ENCODE measurements around the gene XYLT1. TPM values are rescaled to one million over a fixed set of nuclear protein-coding genes. Genes with fewer than 3 reads are reported as not detected.
A peak's percentile ranks its signal among the peaks of the same experiment; 100 is the strongest.
"Not testable (repeated sequence)": the region's sequence is repeated elsewhere in the genome, so short reads cannot be mapped to it uniquely, and the experiment has no call there.

Gene XYLT1, protein sequence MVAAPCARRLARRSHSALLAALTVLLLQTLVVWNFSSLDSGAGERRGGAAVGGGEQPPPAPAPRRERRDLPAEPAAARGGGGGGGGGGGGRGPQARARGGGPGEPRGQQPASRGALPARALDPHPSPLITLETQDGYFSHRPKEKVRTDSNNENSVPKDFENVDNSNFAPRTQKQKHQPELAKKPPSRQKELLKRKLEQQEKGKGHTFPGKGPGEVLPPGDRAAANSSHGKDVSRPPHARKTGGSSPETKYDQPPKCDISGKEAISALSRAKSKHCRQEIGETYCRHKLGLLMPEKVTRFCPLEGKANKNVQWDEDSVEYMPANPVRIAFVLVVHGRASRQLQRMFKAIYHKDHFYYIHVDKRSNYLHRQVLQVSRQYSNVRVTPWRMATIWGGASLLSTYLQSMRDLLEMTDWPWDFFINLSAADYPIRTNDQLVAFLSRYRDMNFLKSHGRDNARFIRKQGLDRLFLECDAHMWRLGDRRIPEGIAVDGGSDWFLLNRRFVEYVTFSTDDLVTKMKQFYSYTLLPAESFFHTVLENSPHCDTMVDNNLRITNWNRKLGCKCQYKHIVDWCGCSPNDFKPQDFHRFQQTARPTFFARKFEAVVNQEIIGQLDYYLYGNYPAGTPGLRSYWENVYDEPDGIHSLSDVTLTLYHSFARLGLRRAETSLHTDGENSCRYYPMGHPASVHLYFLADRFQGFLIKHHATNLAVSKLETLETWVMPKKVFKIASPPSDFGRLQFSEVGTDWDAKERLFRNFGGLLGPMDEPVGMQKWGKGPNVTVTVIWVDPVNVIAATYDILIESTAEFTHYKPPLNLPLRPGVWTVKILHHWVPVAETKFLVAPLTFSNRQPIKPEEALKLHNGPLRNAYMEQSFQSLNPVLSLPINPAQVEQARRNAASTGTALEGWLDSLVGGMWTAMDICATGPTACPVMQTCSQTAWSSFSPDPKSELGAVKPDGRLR
- 17.0 TPM for total RNA-seq

- peak; percentile 70 for DNase-seq (ENCODE audit: low spot score)
Observed at GRCh38 chr16:17470908-17471718, at the start of gene XYLT1. XYLT1 (minus strand) TSS chr16:17470960; CDS start chr16:17470796, 164 bp downstream.

- DNase-seq (ENCODE audit: low spot score) = no peak
Observed at GRCh38 chr16:17520111-17520510, 49.4 kb upstream of the XYLT1 start.

GRCh38 chr16:17519101-17519955 is 48.6 kb upstream of the XYLT1 start:
- no peak for DNase-seq (ENCODE audit: low spot score)

DNA sequence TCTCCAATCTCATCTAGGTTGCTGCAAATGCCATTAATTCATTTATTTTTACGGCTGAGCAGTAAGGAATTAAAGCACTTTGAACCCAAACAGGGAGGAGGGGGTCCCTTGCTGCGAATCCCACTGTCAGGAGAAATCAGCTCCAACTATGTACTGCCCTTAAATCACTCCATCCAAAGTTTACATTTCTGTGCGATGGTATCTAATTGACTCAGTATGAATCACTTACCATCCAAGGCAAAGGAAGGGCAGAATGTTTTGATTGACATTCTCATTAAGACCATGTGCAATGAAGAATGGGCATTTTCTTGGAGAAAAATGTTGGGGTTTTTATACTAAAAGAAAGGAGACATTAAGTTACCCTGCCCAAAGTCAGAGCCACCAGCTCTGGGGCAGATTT is 47.7 kb upstream of the XYLT1 start:
- no peak for DNase-seq (ENCODE audit: low spot score)

- no peak for DNase-seq (ENCODE audit: low spot score)
Observed at GRCh38 chr16:17515421-17516210, 44.9 kb upstream of the XYLT1 start.

GRCh38 chr16:17512636-17513220 is 42.0 kb upstream of the XYLT1 start:
- DNase-seq (ENCODE audit: low spot score) = no peak

DNA sequence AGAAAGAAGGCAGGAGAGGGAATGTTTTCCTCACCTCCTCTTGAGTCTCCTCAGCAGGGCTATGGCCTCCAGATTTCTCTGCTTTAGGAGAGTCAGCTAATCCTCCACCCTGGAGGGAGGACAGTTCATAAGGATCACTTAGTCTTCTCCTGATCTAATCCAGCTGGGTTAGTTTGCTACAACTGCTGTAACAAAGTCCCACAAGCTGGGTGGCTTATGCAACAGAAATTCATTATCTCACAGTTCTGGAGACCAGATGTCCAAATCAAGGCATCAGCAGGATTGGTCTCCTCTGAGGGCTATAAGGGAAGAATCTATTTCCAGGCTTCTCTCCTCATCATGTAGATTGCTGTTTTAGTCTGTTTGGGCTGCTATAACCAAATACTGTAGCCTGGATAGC is 40.6 kb upstream of the XYLT1 start:
- DNase-seq (ENCODE audit: low spot score) = no peak

DNA sequence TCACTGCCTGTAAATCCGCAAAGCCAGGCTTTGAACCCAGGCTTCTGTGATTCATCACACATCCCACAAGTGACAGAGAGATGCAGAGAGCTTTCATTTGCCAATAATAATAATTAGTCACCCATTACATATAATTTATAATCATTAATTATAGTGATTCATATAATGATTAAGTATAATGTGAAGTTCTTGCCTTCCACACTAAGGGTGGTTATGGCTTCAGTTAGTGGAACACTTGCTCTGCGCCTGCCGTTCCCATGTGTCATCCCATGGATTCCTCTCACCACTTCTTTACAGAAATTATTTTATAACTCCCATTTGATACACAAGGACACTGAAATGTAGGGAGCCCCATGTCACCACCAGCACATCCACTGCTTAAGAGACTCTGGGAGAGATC is 39.8 kb upstream of the XYLT1 start:
- DNase-seq (ENCODE audit: low spot score) = no peak

- DNase-seq (ENCODE audit: low spot score) = no peak
Observed at GRCh38 chr16:17509194-17509593, 38.4 kb upstream of the XYLT1 start.

- DNase-seq (ENCODE audit: low spot score) = no peak
Observed at GRCh38 chr16:17508303-17508702, 37.5 kb upstream of the XYLT1 start.

GRCh38 chr16:17507516-17507915 is 36.8 kb upstream of the XYLT1 start:
- DNase-seq (ENCODE audit: low spot score) = not testable (repeated sequence)

DNA sequence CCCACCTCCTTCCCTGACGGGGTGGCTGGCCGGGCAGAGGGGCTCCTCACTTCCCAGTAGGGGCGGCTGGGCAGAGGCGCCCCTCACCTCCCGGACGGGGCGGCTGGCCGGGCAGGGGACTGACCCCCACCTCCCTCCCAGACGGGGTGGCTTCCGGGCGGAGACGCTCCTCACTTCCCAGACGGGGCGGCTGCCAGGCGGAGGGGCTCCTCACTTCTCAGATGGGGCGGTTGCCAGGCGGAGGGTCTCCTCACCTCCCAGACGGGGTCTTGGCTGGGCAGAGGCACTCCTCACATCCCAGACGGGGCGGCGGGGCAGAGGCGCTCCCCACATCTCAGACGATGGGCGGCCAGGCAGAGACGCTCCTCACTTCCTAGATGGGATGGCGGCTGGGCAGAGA is 35.1 kb upstream of the XYLT1 start:
- DNase-seq (ENCODE audit: low spot score) = not testable (repeated sequence)

- DNase-seq (ENCODE audit: low spot score) = no peak
Observed at GRCh38 chr16:17504050-17504449, 33.3 kb upstream of the XYLT1 start.

GRCh38 chr16:17503331-17503730 is 32.6 kb upstream of the XYLT1 start:
- no peak for DNase-seq (ENCODE audit: low spot score)

DNA sequence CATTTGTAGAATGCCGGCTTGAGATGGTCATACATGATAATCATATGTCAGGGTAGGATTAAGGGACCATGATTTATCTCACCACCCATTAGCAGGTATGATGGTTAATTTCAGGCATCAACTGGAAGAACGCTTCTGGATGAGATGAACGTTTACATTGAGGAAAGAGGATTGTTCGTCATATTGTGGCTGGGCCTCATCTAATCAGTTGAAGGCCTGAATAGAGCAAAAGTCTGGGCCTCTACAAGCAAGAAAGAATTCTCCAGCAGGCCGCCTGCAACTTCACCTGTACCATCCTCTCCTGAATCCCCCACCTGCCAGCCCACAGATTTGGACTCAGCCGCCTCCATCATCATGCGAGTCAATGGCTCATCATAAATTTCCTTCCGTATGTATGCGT is 30.6 kb upstream of the XYLT1 start:
- DNase-seq (ENCODE audit: low spot score) = no peak

DNA sequence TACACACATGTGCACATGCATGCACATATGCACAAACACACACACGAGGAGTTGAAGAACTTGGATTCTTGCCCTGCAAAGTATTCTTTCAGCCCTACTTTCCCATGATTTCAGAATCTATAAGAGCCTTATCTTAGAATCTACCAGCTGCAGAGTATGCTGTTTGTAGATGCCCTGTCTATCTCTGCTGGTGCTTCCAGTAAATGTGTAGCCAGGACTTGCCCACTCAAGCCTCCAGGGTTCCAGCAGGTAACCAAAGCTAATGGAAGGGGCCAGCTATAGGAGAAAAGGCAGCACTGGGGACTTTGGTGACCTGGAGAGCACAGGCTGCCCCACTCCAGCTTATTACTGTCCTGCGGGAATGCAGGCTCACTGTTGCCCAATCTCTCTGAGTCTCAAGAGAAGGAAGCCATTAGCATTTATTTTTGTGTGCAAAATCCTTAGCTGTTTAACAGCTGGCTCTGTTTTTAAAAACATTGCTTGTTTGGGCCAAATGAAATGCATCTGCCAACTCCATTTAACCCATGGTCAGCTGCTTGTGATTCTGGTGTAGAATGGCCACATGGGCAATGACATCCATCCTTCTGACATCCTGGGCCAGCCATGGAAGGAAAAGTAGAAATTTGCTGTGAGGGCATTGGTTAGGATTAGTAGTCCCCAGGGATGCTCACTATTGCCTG is 28.6 kb upstream of the XYLT1 start:
- DNase-seq (ENCODE audit: low spot score) = no peak

- DNase-seq (ENCODE audit: low spot score) = no peak
Observed at GRCh38 chr16:17497648-17498047, 26.9 kb upstream of the XYLT1 start.

DNA sequence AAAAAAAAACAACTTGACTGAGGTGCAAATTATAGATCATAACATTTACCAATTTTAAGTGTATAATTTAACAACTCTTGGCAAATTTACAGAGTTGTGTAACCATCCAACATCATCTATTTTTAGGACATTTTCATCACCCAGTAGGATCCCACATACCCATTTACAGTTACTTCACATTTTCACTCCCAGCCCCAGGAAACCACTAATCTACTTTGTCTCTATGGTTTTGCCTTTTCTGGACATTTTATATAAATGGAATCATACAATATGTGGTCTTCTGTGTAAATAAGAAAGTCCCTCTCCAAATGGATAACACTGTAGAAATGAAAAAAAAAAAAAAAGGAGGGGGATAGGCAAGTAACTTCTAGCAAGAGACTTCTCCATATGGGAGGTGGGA is 26.1 kb upstream of the XYLT1 start:
- no peak for DNase-seq (ENCODE audit: low spot score)

DNA sequence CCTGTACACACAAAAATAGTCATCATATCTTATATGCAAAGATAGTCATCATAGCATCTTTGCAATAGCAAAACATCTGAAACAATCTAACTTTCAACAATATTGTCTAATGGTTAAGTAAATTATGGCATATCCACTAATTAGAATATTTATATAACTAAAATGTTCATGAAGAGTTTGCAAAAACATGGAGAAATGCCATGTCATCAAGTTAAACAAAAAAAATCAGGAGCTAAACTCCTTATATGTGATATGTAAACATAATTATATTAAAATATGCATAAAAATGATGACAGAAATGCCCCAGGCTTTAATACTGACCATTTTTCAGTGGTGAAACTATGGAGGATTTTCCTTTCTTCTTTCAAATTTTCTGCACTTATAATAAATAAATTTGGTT is 22.3 kb upstream of the XYLT1 start:
- no peak for DNase-seq (ENCODE audit: low spot score)

Measured in ureter (tissue), 1 donor.